WERI-Rb-1 (cell line): ENCODE results near the gene DHX58.

Source experiments
- DNase-seq: peaks from one replicate; pipeline ENCODE4 v3.0.0-alpha.2; 2020
- H3K27ac ChIP-seq: fragments of 250-450 bp; sonication (Bioruptor Pico); 2 replicates; pipeline ENCODE4 v1.5.1; 2020; ENCODE audit warnings: mild to moderate bottlenecking, moderate library complexity
- H3K27me3 ChIP-seq: fragments of 250-450 bp; sonication (Bioruptor Pico); 2 replicates; pipeline ENCODE4 v1.5.1; 2021; ENCODE audit warnings: mild to moderate bottlenecking, low read depth, moderate library complexity; ENCODE audit not compliant: insufficient read depth, severe bottlenecking
- H3K36me3 ChIP-seq: fragments of 250-450 bp; sonication (Bioruptor Pico); 2 replicates; pipeline ENCODE4 v1.5.1; 2020; ENCODE audit warnings: mild to moderate bottlenecking, moderate library complexity
- H3K4me3 ChIP-seq: 2 replicates; pipeline ENCODE4 v1.5.1; 2011; ENCODE audit warnings: low read depth, mild to moderate bottlenecking, control low read depth, low read length
- H3K9me3 ChIP-seq: fragments of 250-450 bp; sonication (Bioruptor Pico); 2 replicates; pipeline ENCODE4 v1.5.1; 2021; ENCODE audit warnings: mild to moderate bottlenecking, moderate library complexity; ENCODE audit not compliant: severe bottlenecking
- CTCF ChIP-seq: IDR thresholded peaks from 2 replicates; pipeline ENCODE4 v1.5.1; 2011; ENCODE audit warnings: low read depth, mild to moderate bottlenecking, control low read depth, inconsistent platforms, low read length

Gene DHX58

GRCh38 chr17:42104264-42104663, 8.2 kb downstream of the DHX58 start:
- no peak for TF ChIP-seq CTCF
- Histone ChIP-seq H3K4me3 (no peak overlapping the region), H3K9me3 (no peaks in the 10 kb centered on the region), H3K27me3 (no peaks in the 10 kb centered on the region), H3K36me3 (no peaks in the 10 kb centered on the region), H3K27ac (no peak overlapping the region)
- no peak for DNase-seq

GRCh38 chr17:42103221-42103954, 9.1 kb downstream of the DHX58 start:
- no peak for DNase-seq
- Histone ChIP-seq H3K27ac (no peak overlapping the region), H3K36me3 (no peaks in the 10 kb centered on the region), H3K27me3 (no peaks in the 10 kb centered on the region), H3K4me3 (no peak overlapping the region), H3K9me3 (no peaks in the 10 kb centered on the region)
- TF ChIP-seq CTCF, result no peak

- H3K9me3 ChIP-seq, result no peaks in the 10 kb centered on the region
- no peak overlapping the region for H3K27ac ChIP-seq
- H3K27me3 ChIP-seq, result peaks cover 4% of the 10 kb centered on the region
- peak; percentile 99 for TF ChIP-seq CTCF
- H3K36me3 ChIP-seq, result no peaks in the 10 kb centered on the region
- H3K4me3 ChIP-seq, result no peak overlapping the region
- peak; percentile 94 for DNase-seq
Observed at GRCh38 chr17:42101513-42102292, 10.8 kb downstream of the DHX58 start.

- Histone ChIP-seq H3K36me3 (no peaks in the 10 kb centered on the region), H3K27me3 (peaks cover 4% of the 10 kb centered on the region), H3K27ac (peak overlapping the region; percentile 46), H3K4me3 (peak overlapping the region; percentile 46), H3K9me3 (no peaks in the 10 kb centered on the region)
- TF ChIP-seq CTCF, result no peak
- peak; percentile 94 for DNase-seq
Observed at GRCh38 chr17:42098730-42099399, 13.6 kb downstream of the DHX58 start.

- Histone ChIP-seq H3K9me3 (no peaks in the 10 kb centered on the region), H3K4me3 (peak within 1 kb of the TSS; percentile 46), H3K36me3 (no peaks in the 10 kb centered on the region), H3K27me3 (peaks cover 4% of the 10 kb centered on the region), H3K27ac (peak within 1 kb of the TSS; percentile 51)
- peak; percentile 79 for DNase-seq
- no peak for TF ChIP-seq CTCF
Observed at GRCh38 chr17:42097691-42098631, 14.6 kb downstream of the DHX58 start, which contains the start of gene ZNF385C. ZNF385C (minus strand) TSS chr17:42098473; CDS start chr17:42063056, 35,417 bp downstream.
